OCI-LY3 (cell line): Measurements from ENCODE around the gene C19orf81.

Source experiments
- H2AFZ ChIP-seq: fragments of 200-600, 300-600 bp; shearing (Covaris generic); 2 replicates; pipeline ENCODE4 v1.6.0; 2014; ENCODE audit warnings: antibody characterized with exemption, low read depth, low read length
- H3K27ac ChIP-seq: fragments of 200-600, 300-600 bp; sonication (generic); 2 replicates; pipeline ENCODE4 v1.5.1; 2014; ENCODE audit warnings: mild to moderate bottlenecking, low read length, moderate library complexity, mixed read lengths
- H3K27me3 ChIP-seq: fragments of 200-600, 300-600 bp; sonication (generic); 2 replicates; pipeline ENCODE4 v1.6.1; 2014; ENCODE audit warnings: low read depth, low read length, mixed read lengths
- H3K36me3 ChIP-seq: fragments of 200-600, 300-600 bp; sonication (generic); replicated peaks from 2 replicates; pipeline ENCODE3; 2014; ENCODE audit warnings: low read depth, low read length, mixed read lengths
- H3K4me1 ChIP-seq: fragments of 300-600, 200-600 bp; sonication (generic); 2 replicates; pipeline ENCODE4 v1.6.1; 2014; ENCODE audit warnings: low read length, mixed read lengths
- H3K4me2 ChIP-seq: fragments of 200-600, 300-600 bp; sonication (generic); 2 replicates; pipeline ENCODE4 v1.6.1; 2014; ENCODE audit warnings: low read length, mixed read lengths
- H3K4me3 ChIP-seq: fragments of 300-600, 200-600 bp; sonication (generic); 2 replicates; pipeline ENCODE4 v1.5.1; 2014; ENCODE audit warnings: antibody characterized with exemption, mild to moderate bottlenecking, low read length, moderate library complexity
- H3K79me2 ChIP-seq: fragments of 300-600, 200-600 bp; shearing (Covaris generic); 2 replicates; pipeline ENCODE4 v1.6.1; 2014; ENCODE audit warnings: mild to moderate bottlenecking, low read length, mixed read lengths
- H3K9ac ChIP-seq: fragments of 300-600, 200-600 bp; shearing (Covaris generic); 2 replicates; pipeline ENCODE4 v1.6.0; 2014; ENCODE audit warnings: mild to moderate bottlenecking, low read length, moderate library complexity
- H3K9me3 ChIP-seq: fragments of 200-600, 300-600 bp; shearing (Covaris generic); 2 replicates; pipeline ENCODE4 v1.6.1; 2014; ENCODE audit warnings: low read length, mixed read lengths; ENCODE audit not compliant: insufficient read depth
- H4K20me1 ChIP-seq: fragments of 200-600, 300-600 bp; sonication (generic); 2 replicates; pipeline ENCODE4 v1.6.1; 2016; ENCODE audit warnings: low read length, mixed read lengths; ENCODE audit not compliant: insufficient read depth
- CTCF ChIP-seq: fragments of 200-600, 300-600 bp; sonication (generic); IDR thresholded peaks from 2 replicates; pipeline ENCODE4 v1.5.1; 2014; ENCODE audit warnings: antibody characterized with exemption, low read length, low read depth
- EZH2phosphoT487 ChIP-seq: fragments of 200-600 bp; shearing (Covaris generic); IDR thresholded peaks from 2 replicates; pipeline ENCODE4 v1.6.1; 2018; ENCODE audit warnings: antibody characterized with exemption, mixed run types, low read depth

C19orf81 gene

DNA sequence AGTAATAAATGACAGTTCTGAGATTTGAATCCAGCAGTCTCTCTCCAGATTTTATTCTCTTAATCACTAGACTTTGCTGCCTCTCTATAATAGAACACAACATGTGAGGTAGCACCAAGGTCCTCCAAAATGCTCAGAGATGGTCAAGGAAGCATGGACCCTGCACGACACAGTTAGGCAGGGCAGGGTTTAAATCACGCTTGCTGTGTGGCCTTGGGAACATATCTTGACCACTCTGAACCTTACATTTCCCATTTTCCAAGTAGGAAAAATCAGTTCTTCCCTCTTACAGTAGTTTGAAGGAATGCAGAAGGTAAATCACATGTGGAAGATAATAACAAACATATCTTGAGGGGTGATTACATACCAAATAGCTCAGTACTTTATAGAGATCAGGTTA, 15.9 kb upstream of the C19orf81 start:
- Histone ChIP-seq H3K4me3 (no peak overlapping the region), H3K9ac (no peak overlapping the region), H3K27ac (no peak overlapping the region), H2AFZ (no peak overlapping the region), H3K9me3 (peaks cover 21% of the 10 kb centered on the region), H4K20me1 (no peaks in the 10 kb centered on the region), H3K27me3 (peaks cover 32% of the 10 kb centered on the region), H3K36me3 (no peaks in the 10 kb centered on the region), H3K4me2 (no peak overlapping the region), H3K4me1 (no peaks in the 10 kb centered on the region), H3K79me2 (no peaks in the 10 kb centered on the region)
- no peak for TF ChIP-seq EZH2phosphoT487
- no peak for TF ChIP-seq CTCF

DNA sequence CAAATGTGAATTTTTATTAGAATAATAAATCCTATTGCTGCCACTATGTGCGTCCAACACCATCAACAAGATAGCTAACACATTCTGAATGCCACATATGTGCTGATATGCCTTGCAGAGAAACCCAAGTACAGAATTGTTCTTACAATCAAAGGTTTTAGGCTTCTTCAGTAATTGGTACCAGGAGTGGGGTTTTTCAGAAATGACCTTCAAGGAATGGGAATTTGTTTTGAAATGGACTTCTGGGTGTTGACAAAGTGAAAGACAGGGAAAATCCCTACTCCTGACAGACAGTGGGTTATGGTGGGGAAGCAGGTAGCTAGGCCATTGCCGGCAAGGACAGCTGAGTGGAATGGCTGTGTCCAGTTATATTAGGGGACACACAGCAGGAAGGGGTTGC, 15.3 kb upstream of the C19orf81 start:
- no peaks in the 10 kb centered on the region for H3K4me1 ChIP-seq
- TF ChIP-seq EZH2phosphoT487: no peak
- no peak overlapping the region for H3K27ac ChIP-seq
- no peak overlapping the region for H3K4me2 ChIP-seq
- H3K79me2 ChIP-seq: no peaks in the 10 kb centered on the region
- peaks cover 21% of the 10 kb centered on the region for H3K9me3 ChIP-seq
- H3K9ac ChIP-seq: no peak overlapping the region
- H2AFZ ChIP-seq: no peak overlapping the region
- no peak overlapping the region for H3K4me3 ChIP-seq
- H3K36me3 ChIP-seq: no peaks in the 10 kb centered on the region
- peaks cover 34% of the 10 kb centered on the region for H3K27me3 ChIP-seq
- H4K20me1 ChIP-seq: no peaks in the 10 kb centered on the region

- Histone ChIP-seq H3K9ac (no peak overlapping the region), H3K27ac (no peak overlapping the region), H2AFZ (no peak overlapping the region), H3K4me2 (no peak overlapping the region), H4K20me1 (no peaks in the 10 kb centered on the region), H3K36me3 (no peaks in the 10 kb centered on the region), H3K27me3 (peaks cover 34% of the 10 kb centered on the region), H3K9me3 (peaks cover 21% of the 10 kb centered on the region), H3K79me2 (no peaks in the 10 kb centered on the region), H3K4me1 (no peaks in the 10 kb centered on the region), H3K4me3 (no peak overlapping the region)
- no peak for TF ChIP-seq CTCF
- no peak for TF ChIP-seq EZH2phosphoT487
Observed at GRCh38 chr19:50636317-50637085, 12.7 kb upstream of the C19orf81 start.

DNA sequence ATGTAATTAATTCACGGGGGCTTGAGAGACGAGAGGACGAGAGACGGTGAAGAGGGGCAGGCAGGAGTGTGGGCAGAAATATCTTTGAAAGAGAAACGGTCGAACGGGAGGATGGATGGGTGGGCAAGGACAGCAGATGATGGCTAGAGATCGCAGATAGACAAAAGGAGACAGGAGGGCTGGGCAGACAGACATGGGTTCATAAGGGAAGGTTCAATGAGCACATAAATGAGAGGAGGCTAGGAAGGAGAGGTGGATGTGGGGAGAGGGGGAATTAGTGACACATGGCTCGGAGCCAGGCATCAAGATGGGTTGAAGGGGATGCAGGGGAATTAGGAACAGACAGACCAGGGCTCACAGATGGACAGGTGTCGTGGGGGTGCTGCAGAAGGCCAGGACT, 10.6 kb upstream of the C19orf81 start:
- H3K36me3 ChIP-seq: no peaks in the 10 kb centered on the region
- H3K27me3 ChIP-seq: peaks cover 44% of the 10 kb centered on the region
- no peak overlapping the region for H3K9ac ChIP-seq
- TF ChIP-seq CTCF (no peak), EZH2phosphoT487 (no peak)
- no peaks in the 10 kb centered on the region for H3K79me2 ChIP-seq
- no peaks in the 10 kb centered on the region for H3K4me1 ChIP-seq
- H4K20me1 ChIP-seq: no peaks in the 10 kb centered on the region
- no peak overlapping the region for H3K27ac ChIP-seq
- H3K9me3 ChIP-seq: peaks cover 17% of the 10 kb centered on the region
- H3K4me2 ChIP-seq: no peak overlapping the region
- no peak overlapping the region for H2AFZ ChIP-seq
- H3K4me3 ChIP-seq: no peak overlapping the region
